Esophagus muscularis mucosa (tissue), 4 donors: ENCODE results near the gene SYNDIG1L. TPM values are rescaled to one million over a fixed set of nuclear protein-coding genes. Genes with fewer than 3 reads are reported as not detected.

Experiments used
- DNase-seq: peaks from one replicate; pipeline ENCODE4 v3.0.0-alpha.2; 2017; ENCODE audit errors: extremely low spot score
- H3K27ac ChIP-seq, 4 donors: fragments of 200-600 bp; sonication (generic); replicated peaks in 1 of 4; 1 replicate in 3 of 4; 2 replicates in 1 of 4; pipeline ENCODE4 v1.5.1; 2016 to 2019; ENCODE audit warnings: mild to moderate bottlenecking in 1 of 4
- H3K27me3 ChIP-seq, 4 donors: fragments of 200-600 bp; sonication (generic); one replicate each; pipeline versions ENCODE4 v1.5.1 to v1.6.0; 2016 to 2019
- H3K36me3 ChIP-seq, 4 donors: fragments of 200-600 bp; sonication (generic); one replicate each; pipeline ENCODE4 v1.5.1; 2016 to 2019
- H3K4me1 ChIP-seq, 4 donors: fragments of 200-600 bp; sonication (generic); one replicate each; pipeline ENCODE4 v1.5.1; 2016 to 2019
- H3K4me3 ChIP-seq, 4 donors: fragments of 200-600 bp; sonication (generic); 1 replicate in 2 of 4; 2 replicates in 2 of 4; pipeline ENCODE4 v1.5.1; 2016 to 2019; ENCODE audit warnings: mild to moderate bottlenecking in 4 of 4, moderate library complexity in 1 of 4
- H3K9me3 ChIP-seq, 4 donors: fragments of 200-600 bp; sonication (generic); 1 replicate in 3 of 4; 2 replicates in 1 of 4; pipeline ENCODE4 v1.5.1; 2016 to 2019
- CTCF ChIP-seq, 3 experiments: fragments of 200-600 bp in 2 of 3; fragments of 450-650 bp in 1 of 3; sonication (generic) in 2 of 3; IDR thresholded peaks; one replicate each; pipeline ENCODE4 v1.5.1; 2017 to 2019; ENCODE audit warnings: antibody characterized with exemption in 3 of 3, mild to moderate bottlenecking in 2 of 3, moderate library complexity in 1 of 3
- EP300 ChIP-seq: sonication (generic); formaldehyde crosslinking; IDR thresholded peaks from one replicate; pipeline ENCODE4 v1.6.1; 2017; ENCODE audit warnings: antibody characterized with exemption
- POLR2A ChIP-seq: fragments of 450-650 bp; IDR thresholded peaks from one replicate; pipeline ENCODE4 v1.6.1; 2017; ENCODE audit warnings: antibody characterized with exemption, moderate library complexity, mild to moderate bottlenecking, low read depth
- POLR2AphosphoS5 ChIP-seq, 2 donors: sonication (generic); formaldehyde crosslinking; IDR thresholded peaks; one replicate each; pipeline ENCODE4 v1.6.1; 2017; ENCODE audit warnings: antibody characterized with exemption in 2 of 2
- WGBS: methylation state at CpG from one replicate; pipeline ENCODE4 v1.1.5; 2018; 5-methylcytosine and 5-hydroxymethylcytosine counted together
- intact Hi-C: fragments of 100-400 bp; cut with DNase I; formaldehyde crosslinking; loops from one replicate; pipeline ENCODE4 v1.15.1; 2023
- total RNA-seq, 4 donors: library from RNA; depleted of rRNA; stranded (reverse); fragments of >200 nt; gene quantifications; one replicate each; pipeline versions ENCODE4 v1.1.0 to v1.2.1, GENCODE V29; 2016

Gene SYNDIG1L
- under 1 TPM in 3 of 4 donors, not detected in 1; 0.29 to 0.65 (median 0.33) TPM for total RNA-seq

GRCh38 chr14:74426202-74426582 is at the start of gene SYNDIG1L:
TSS of gene SYNDIG1L (minus strand) at chr14:74426210. CDS start at chr14:74409744, 16,466 bp downstream.
- intact Hi-C loops: no loop called here
- Histone ChIP-seq H3K27ac (no peak within 1 kb of the TSS), H3K9me3 (no peaks in the 10 kb centered on the region), H3K4me1 (peaks cover 0 to 10% (median 8%) of the 10 kb centered on the region in 4 donors), H3K4me3 (peak within 1 kb of the TSS; percentile 27 to 44 (median 30)), H3K36me3 (no peaks in the 10 kb centered on the region), H3K27me3 (peaks cover 0 to 51% (median 7%) of the 10 kb centered on the region in 4 donors)
- no peak for DNase-seq
- 2% methylated on average over 13 of the region's 33 CpGs for WGBS
- TF ChIP-seq EP300: no peak
- TF ChIP-seq CTCF (IDR thresholded peaks at IDR 0.05): no peak
- no peak for TF ChIP-seq POLR2AphosphoS5 (IDR thresholded peaks at IDR 0.05)
- no peak for TF ChIP-seq POLR2A

GRCh38 chr14:74475678-74476077 is 49.7 kb upstream of the SYNDIG1L start:
- Histone ChIP-seq H3K4me1 (peaks cover 0 to under 1% (median 0%) of the 10 kb centered on the region in 4 donors), H3K9me3 (no peaks in the 10 kb centered on the region), H3K27me3 (no peaks in the 10 kb centered on the region), H3K36me3 (peaks cover 37 to 82% (median 56%) of the 10 kb centered on the region in 4 donors), H3K27ac (no peak overlapping the region), H3K4me3 (no peak overlapping the region)
- no peak for DNase-seq
- TF ChIP-seq CTCF (IDR thresholded peaks at IDR 0.05) (no peak), POLR2A (no peak), EP300 (no peak), POLR2AphosphoS5 (IDR thresholded peaks at IDR 0.05) (no peak)
- intact Hi-C loops: loop anchor here (5.0 kb wide), 1 partner anchor 113 kb away; no protein-coding TSS in a partner anchor
- 58% methylated on average over 3 of the region's 3 CpGs for WGBS

GRCh38 chr14:74474376-74474775 is 48.4 kb upstream of the SYNDIG1L start:
- no peak for TF ChIP-seq CTCF (IDR thresholded peaks at IDR 0.05)
- no peak for TF ChIP-seq EP300
- TF ChIP-seq POLR2A: no peak
- no peak for TF ChIP-seq POLR2AphosphoS5 (IDR thresholded peaks at IDR 0.05)
- H3K36me3 ChIP-seq: peaks cover 24 to 70% (median 43%) of the 10 kb centered on the region in 4 donors
- H3K9me3 ChIP-seq: no peaks in the 10 kb centered on the region
- 90% methylated on average over 2 of the region's 2 CpGs for WGBS
- intact Hi-C loops: no loop called here
- DNase-seq: no peak
- H3K27ac ChIP-seq: peak overlapping the region in 1 of 4 donors; percentile 20
- peaks cover 0 to 14% (median 1%) of the 10 kb centered on the region in 4 donors for H3K4me1 ChIP-seq
- no peaks in the 10 kb centered on the region for H3K27me3 ChIP-seq
- no peak overlapping the region for H3K4me3 ChIP-seq

GRCh38 chr14:74472601-74473000 is 46.6 kb upstream of the SYNDIG1L start:
- H3K9me3 ChIP-seq: no peaks in the 10 kb centered on the region
- peaks cover 17 to 55% (median 36%) of the 10 kb centered on the region in 4 donors for H3K36me3 ChIP-seq
- intact Hi-C loops: no loop called here
- no peak for DNase-seq
- no peak overlapping the region for H3K4me3 ChIP-seq
- H3K4me1 ChIP-seq: peaks cover 0 to 14% (median 6%) of the 10 kb centered on the region in 4 donors
- H3K27me3 ChIP-seq: no peaks in the 10 kb centered on the region
- TF ChIP-seq CTCF (IDR thresholded peaks at IDR 0.05) (no peak), POLR2AphosphoS5 (IDR thresholded peaks at IDR 0.05) (no peak), EP300 (no peak), POLR2A (no peak)
- no peak overlapping the region for H3K27ac ChIP-seq
- WGBS: 91% methylated on average over 2 of the region's 2 CpGs
